HG02623 (cell line): ENCODE results near the gene BHMT2.

ENCODE experiments used
- ATAC-seq: cut with Tn5 transposase; IDR thresholded peaks from one replicate; pipeline ENCODE4 v1.9.1; 2021; ENCODE audit warnings: moderate library complexity; ENCODE audit not compliant: unreplicated experiment

Gene BHMT2

GRCh38 chr5:79062436-79062835, 7.1 kb upstream of the BHMT2 start:
- no peak for ATAC-seq

- no peak for ATAC-seq
Observed at GRCh38 chr5:79070350-79070667, 742 bp downstream of the BHMT2 start.

DNA sequence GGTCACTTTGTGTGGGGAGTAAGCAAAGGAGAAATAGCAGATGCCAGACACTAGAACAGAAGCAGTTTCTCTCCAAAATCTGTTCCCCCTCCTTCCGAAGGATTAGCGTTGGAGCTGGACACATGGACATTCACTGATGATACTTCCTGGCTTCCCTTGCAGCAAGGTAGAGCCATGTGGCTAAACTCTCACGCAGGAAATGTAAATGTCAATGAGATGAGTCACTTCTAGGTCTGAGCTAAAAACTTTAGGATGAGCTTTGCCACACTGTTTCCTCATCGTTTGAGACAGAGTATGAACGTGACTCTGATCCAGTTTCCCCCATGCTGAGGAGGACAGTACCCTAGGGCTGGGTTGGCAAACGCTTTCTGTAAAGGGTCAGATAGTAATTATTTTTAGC, 5.1 kb downstream of the BHMT2 start:
- ATAC-seq: no peak

GRCh38 chr5:79075646-79076426, 6.3 kb downstream of the BHMT2 start:
- ATAC-seq: no peak

GRCh38 chr5:79076819-79077218, 7.3 kb downstream of the BHMT2 start:
- no peak for ATAC-seq

DNA sequence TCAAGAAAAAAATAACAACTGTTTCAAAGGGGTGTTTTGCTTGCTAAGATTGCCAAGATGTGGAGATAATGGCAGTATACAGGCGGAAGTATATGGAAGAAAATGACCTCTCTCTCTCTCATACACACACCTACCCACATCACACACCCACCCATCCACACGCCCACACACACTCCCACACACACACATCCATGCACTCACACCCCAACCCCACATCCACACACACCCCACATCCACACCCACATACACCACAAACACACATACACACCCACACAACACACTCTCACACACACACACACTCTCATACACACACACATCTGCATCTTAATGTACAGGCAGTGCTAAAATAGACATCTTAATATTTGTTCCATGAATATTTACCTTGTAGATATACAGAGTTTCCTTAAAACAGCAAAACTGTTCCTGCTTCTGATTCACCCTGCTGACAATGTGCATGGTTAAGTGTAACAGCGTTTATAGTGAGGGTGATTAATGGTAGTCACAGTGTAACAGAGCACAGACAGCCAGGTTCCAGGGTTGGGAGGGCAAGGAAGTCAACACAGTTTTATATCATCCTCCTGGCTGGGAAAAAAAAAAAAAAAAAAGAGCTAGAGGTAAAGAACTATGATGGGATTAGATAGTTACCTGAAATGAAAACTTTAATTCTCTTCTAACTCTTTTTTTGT, 8.3 kb downstream of the BHMT2 start:
- no peak for ATAC-seq

GRCh38 chr5:79080804-79081203, 11.2 kb downstream of the BHMT2 start:
- ATAC-seq: no peak

DNA sequence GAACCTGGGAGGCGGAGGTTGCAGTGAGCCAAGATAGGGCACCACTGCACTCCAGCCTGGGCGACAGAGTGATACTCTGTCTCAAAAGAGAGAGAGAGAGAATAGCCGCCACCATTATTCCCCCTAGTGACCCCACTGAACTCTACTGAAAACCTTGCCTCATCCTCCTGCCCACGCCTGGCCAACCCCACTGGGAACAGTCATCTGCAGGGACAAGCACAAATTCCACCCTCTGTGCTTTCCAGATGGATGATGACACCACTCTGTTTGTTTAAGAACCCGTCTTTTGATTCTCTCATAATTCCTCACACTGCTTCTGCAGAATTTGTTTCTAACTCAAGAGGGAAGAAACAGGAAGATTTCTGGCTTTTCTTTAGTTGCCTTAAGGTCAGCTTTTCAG, 12.2 kb downstream of the BHMT2 start:
- ATAC-seq: no peak

- no peak for ATAC-seq
Observed at GRCh38 chr5:79086116-79086515, 16.5 kb downstream of the BHMT2 start.

DNA sequence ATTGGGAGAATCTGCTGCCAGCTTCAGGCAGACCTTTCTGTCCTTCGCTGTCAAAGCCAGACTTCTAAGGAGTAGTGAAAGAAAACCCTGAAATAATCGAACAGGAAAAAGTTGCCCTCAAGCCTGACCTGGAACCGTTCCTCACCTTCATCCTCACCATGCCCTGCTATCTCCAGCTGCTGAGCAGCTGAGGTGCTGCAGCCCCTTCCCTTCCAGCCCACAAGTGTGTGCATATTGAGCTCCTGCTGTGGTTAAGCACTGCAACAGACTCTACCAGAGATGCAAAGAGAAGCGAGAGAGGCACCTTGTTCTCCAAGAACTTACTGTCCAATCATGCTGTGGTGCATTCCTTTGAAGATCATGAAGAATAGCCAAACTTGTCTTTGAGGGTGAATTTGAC, 18.9 kb downstream of the BHMT2 start:
- ATAC-seq: no peak

DNA sequence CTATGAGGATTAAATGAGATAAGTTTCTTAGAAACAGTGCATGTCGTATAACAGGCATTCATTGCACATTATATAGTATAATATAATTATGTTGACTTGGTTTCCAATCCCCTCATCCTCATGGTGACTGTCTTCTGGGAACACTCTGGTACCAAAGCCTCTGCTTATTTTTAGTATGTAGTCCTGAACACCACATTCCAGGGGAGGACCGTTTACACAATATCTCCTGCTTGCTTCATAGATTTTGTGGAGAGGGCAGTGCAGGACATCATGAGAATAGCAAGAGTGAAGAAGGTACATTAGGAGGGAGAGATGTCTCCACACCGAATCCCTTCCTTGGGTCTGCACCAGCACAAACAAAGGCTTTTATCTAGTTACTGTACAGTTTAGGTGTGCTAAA, 21.5 kb downstream of the BHMT2 start:
- no peak for ATAC-seq

GRCh38 chr5:79093762-79094161, 24.2 kb downstream of the BHMT2 start:
- ATAC-seq: no peak

- no peak for ATAC-seq
Observed at GRCh38 chr5:79105868-79106267, 36.3 kb downstream of the BHMT2 start.

GRCh38 chr5:79107020-79107796, 37.6 kb downstream of the BHMT2 start:
- no peak for ATAC-seq

DNA sequence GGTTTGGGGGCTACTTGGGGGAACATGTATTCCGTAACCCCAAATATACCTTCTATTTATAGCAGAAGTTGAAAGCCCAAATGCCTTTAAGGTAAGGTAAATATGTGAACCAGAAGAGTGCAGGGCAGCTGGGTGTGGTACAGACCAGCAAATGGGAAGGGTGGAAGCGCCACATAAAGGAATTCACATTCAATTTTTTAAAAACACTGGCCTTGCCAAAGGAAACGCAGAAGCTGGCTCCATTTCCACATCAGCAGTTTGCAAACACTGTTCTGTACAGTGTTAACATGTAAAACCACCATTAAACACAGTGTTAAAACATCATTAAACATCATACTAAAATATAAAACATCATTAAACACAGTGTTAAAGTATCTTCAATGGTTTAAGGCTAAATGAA, 38.5 kb downstream of the BHMT2 start:
- no peak for ATAC-seq

DNA sequence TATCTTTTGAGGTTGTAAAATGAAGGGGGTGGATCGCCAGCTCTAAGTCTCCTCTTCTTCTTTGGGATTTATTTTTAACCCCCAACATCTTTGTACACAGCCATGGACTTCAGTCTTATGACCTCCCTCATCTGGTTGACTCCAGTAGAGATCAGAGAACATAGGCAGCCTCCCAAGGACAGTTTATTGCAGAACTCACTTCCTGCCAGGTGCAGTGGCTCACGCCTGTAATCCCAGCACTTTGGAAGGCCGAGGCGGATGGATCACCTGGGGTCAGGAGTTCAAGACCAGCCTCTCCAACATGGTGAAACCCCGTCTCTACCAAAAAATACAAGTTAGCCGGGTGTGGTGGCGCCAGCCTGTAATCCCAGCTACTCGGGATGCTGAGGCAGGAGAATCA, 39.2 kb downstream of the BHMT2 start:
- ATAC-seq: no peak

DNA sequence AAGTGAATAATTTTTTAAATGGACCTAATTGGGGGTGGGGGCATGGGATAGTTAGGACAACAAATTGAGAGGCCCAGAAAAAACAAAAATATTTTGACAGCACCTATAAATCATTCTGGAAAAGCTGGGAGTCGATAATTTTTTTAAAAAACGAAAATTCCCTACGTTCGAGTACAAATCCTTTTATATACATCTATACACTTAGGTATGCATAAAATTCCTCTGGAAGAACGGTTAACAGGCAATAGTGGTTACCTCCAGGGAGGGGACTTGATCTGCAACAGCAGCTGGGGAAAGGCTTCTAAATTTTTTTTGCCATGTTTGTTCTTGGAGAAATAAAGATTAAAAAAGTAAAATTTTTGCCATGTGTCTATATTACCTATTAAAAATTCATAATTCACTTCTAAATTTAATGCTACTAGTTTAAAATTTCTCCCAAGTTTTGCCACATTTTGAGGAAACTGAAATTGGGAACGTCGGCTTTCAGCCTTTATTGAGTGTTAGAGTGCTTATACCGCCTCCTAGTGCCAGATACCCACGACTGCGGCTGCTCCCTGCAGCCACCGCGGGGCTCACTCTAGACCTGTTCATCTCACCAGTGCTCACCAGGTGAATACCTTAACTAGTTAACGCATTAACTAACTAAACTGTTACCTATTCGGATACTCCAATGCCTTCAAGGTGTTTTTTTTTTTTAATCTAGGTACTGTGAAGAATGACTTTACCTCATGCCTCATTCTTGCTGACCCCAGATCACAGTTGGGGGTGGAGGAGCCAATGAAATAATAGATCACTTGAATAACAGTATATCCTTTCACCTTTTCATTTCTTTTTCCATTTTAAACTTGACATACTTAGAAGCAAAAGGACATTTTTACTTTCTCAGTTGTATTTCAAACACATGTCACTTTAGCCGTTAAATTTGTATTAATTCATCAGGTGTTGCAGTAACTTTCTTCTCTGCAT, 40.2 kb downstream of the BHMT2 start:
- ATAC-seq: no peak

DNA sequence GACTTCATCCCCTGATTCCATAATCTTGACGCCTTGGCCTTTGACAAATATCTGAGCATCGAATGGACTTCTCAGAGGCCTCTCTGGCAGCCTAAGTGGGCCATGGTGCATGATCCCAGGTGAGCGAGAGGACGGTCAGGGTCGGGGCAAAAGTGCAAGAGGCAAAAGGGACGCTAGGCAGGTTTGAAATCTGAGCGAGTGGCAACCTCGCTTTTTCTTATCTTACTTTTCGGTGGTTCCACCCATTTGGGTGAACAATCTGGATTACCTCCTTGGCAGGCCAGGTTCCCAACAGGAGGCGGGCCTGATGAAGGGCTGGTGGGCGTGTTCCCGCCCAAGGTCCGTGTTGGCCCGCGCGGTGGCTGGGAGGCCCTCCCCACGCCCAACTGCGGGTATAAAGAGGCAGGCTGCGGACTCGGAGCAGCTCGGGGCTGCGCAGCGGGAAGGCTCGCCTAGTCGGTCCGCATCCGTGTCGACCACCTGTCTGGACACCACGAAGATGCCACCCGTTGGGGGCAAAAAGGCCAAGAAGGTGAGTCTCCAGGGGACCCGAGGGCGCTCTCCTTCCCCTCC, 41.9 kb downstream of the BHMT2 start, which contains the start of gene BHMT:
BHMT (plus strand) TSS at position 423 of the 573 bp plus-strand sequence; CDS start at position 500, 77 bp downstream.
- ATAC-seq: no peak

GRCh38 chr5:79111960-79112702, 42.6 kb downstream of the BHMT2 start:
- no peak for ATAC-seq

GRCh38 chr5:79112703-79113058, 43.1 kb downstream of the BHMT2 start:
- ATAC-seq: no peak
